Measurements from ENCODE around the gene BTN2A1.

Gene BTN2A1

DNA sequence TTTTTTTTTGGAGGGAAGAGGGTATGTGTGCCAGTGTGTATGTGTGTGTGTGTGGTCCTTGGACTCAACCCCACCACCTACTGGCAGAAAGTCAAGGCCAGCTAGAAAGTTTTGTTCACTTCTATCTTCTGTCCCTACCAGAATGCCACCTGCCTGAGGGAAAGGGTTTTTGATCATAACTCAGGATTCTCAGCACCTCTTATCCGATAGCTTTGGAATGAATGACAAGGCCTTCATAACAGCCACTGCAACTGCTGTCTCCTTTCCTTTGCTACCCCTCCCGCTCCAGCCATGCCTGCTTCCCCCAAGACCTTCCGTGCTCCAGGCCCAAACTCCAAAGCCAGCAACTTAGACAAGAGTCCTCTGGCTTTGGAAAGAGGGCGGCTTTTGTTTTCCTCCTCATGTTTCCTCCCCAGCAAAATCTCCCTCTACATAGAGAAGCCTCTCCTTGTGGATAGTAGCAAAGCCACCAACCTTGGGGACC, 37.0 kb upstream of the BTN2A1 start:
- H3K27ac ChIP-seq (ENCODE audit: poor library complexity, severe bottlenecking), result peak overlapping the region; percentile 30
- DNase-seq (ENCODE audit: low spot score), result no peak
- ATAC-seq (ENCODE audit: low read depth), result no peak

GRCh38 chr6:26421259-26422144, 36.3 kb upstream of the BTN2A1 start:
- no peaks in the 10 kb centered on the region for H3K36me3 ChIP-seq (ENCODE audit: low read depth)
- ATAC-seq (ENCODE audit: low read depth) (peak; percentile 100), DNase-seq (ENCODE audit: low spot score) (no peak)

More for the DNA sequence above, 37.0 kb upstream of the BTN2A1 start:
- Histone ChIP-seq H3K4me1 (ENCODE audit: insufficient read depth, poor library complexity, severe bottlenecking) (peaks cover 9% of the 10 kb centered on the region), H3K36me3 (ENCODE audit: low read depth) (no peaks in the 10 kb centered on the region), H3K9me3 (ENCODE audit: severe bottlenecking) (peaks cover 5% of the 10 kb centered on the region), H3K27me3 (ENCODE audit: insufficient read depth, poor library complexity, severe bottlenecking) (no peaks in the 10 kb centered on the region), H3K4me3 (ENCODE audit: severe bottlenecking) (peak overlapping the region; percentile 62)
- TF ChIP-seq, protein P1, sequence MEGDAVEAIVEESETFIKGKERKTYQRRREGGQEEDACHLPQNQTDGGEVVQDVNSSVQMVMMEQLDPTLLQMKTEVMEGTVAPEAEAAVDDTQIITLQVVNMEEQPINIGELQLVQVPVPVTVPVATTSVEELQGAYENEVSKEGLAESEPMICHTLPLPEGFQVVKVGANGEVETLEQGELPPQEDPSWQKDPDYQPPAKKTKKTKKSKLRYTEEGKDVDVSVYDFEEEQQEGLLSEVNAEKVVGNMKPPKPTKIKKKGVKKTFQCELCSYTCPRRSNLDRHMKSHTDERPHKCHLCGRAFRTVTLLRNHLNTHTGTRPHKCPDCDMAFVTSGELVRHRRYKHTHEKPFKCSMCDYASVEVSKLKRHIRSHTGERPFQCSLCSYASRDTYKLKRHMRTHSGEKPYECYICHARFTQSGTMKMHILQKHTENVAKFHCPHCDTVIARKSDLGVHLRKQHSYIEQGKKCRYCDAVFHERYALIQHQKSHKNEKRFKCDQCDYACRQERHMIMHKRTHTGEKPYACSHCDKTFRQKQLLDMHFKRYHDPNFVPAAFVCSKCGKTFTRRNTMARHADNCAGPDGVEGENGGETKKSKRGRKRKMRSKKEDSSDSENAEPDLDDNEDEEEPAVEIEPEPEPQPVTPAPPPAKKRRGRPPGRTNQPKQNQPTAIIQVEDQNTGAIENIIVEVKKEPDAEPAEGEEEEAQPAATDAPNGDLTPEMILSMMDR (IDR thresholded peaks at IDR 0.05; ENCODE audit: poor library complexity, severe bottlenecking), result peak; percentile 28

DNA sequence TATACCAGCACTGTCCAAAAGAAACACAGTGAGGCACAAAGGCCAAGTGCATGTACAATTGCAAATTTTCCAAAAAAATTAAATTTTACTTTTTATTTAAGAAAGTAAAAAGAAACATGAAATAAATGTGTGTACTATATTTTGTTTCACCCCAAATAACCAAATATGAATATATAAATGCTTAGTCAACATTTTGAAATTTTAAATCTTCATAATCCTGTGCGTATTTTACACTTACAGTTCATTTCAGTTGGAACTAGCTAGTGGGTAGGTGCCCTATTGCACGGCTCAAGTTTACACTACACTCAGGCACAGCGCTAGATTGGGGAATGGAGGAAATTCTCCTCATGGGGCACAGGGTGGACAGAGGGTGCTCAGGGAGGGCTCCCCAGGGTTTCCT, 35.4 kb upstream of the BTN2A1 start:
- TF ChIP-seq, protein P1 (IDR thresholded peaks at IDR 0.05; ENCODE audit: poor library complexity, severe bottlenecking), result no peak
- DNase-seq (ENCODE audit: low spot score) (no peak), ATAC-seq (ENCODE audit: low read depth) (no peak)
- Histone ChIP-seq H3K4me1 (ENCODE audit: insufficient read depth, poor library complexity, severe bottlenecking) (peaks cover 9% of the 10 kb centered on the region), H3K4me3 (ENCODE audit: severe bottlenecking) (peak overlapping the region; percentile 62), H3K9me3 (ENCODE audit: severe bottlenecking) (peaks cover 5% of the 10 kb centered on the region), H3K27ac (ENCODE audit: poor library complexity, severe bottlenecking) (no peak overlapping the region), H3K36me3 (ENCODE audit: low read depth) (no peaks in the 10 kb centered on the region), H3K27me3 (ENCODE audit: insufficient read depth, poor library complexity, severe bottlenecking) (no peaks in the 10 kb centered on the region)

More at GRCh38 chr6:26421259-26422144, 36.3 kb upstream of the BTN2A1 start:
- TF ChIP-seq, protein P1 (IDR thresholded peaks at IDR 0.05; ENCODE audit: poor library complexity, severe bottlenecking), result no peak
- Histone ChIP-seq H3K27me3 (ENCODE audit: insufficient read depth, poor library complexity, severe bottlenecking) (no peaks in the 10 kb centered on the region), H3K4me3 (ENCODE audit: severe bottlenecking) (peak overlapping the region; percentile 62), H3K4me1 (ENCODE audit: insufficient read depth, poor library complexity, severe bottlenecking) (peaks cover 9% of the 10 kb centered on the region), H3K27ac (ENCODE audit: poor library complexity, severe bottlenecking) (peak overlapping the region; percentile 30), H3K9me3 (ENCODE audit: severe bottlenecking) (peaks cover 5% of the 10 kb centered on the region)

GRCh38 chr6:26426691-26427450, 30.9 kb upstream of the BTN2A1 start:
- no peaks in the 10 kb centered on the region for H3K36me3 ChIP-seq (ENCODE audit: low read depth)
- no peaks in the 10 kb centered on the region for H3K9me3 ChIP-seq (ENCODE audit: severe bottlenecking)
- TF ChIP-seq, protein P1 (IDR thresholded peaks at IDR 0.05; ENCODE audit: poor library complexity, severe bottlenecking), result no peak
- no peak overlapping the region for H3K4me3 ChIP-seq (ENCODE audit: severe bottlenecking)
- H3K27ac ChIP-seq (ENCODE audit: poor library complexity, severe bottlenecking), result no peak overlapping the region
- H3K27me3 ChIP-seq (ENCODE audit: insufficient read depth, poor library complexity, severe bottlenecking), result no peaks in the 10 kb centered on the region
- peaks cover 5% of the 10 kb centered on the region for H3K4me1 ChIP-seq (ENCODE audit: insufficient read depth, poor library complexity, severe bottlenecking)
- DNase-seq (ENCODE audit: low spot score), result no peak
- ATAC-seq (ENCODE audit: low read depth), result no peak
